HG03066 (cell line): ENCODE results near the gene EVA1C.
"Not testable (repeated sequence)": the region's sequence is repeated elsewhere in the genome, so short reads cannot be mapped to it uniquely, and the experiment has no call there.

Experiments used
- ATAC-seq: cut with Tn5 transposase; IDR thresholded peaks from one replicate; pipeline ENCODE4 v1.9.1; 2021; ENCODE audit warnings: low read depth; ENCODE audit not compliant: unreplicated experiment

The EVA1C gene

DNA sequence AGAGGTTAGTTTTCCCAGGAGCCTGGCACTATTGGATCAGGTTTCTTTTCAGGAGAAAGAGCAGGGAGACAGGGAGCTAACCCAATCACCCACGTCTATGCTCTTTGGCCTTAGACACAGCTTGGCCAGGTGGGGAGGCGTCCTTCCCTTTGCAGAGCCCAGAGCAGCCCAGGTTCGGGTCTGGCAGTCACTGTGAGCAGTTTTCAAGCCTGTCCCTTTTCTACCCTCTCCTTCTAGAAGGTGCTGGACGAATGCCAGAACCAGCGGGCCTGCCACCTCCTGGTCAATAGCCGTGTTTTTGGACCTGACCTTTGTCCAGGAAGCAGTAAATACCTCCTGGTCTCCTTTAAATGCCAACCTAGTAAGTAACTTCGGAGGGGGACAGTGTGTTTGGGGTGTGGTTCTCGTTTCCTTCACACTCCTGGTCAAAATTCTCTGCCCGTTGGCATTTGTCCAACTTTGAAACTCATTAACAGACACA is 44.9 kb downstream of the EVA1C start:
- ATAC-seq = no peak

DNA sequence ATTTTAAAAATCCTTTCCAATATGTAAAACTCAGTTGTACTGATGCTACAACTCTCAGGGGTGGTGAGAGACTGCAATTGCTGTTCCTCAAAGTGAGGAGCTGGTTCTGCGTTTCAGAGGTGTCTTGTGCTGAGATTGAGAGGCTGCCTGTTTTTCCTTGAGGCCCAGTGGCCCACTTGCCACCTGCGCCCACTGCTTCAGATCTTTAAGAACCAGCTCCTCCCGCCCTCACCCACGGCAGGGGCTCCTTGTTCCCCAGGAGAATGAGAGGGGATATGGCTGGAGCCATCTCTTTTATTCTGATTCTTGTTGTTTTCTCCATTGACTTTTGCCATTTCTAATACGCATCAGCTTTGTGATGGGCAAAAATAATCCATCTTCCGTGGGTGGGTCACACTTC is 45.5 kb downstream of the EVA1C start:
- ATAC-seq = no peak

DNA sequence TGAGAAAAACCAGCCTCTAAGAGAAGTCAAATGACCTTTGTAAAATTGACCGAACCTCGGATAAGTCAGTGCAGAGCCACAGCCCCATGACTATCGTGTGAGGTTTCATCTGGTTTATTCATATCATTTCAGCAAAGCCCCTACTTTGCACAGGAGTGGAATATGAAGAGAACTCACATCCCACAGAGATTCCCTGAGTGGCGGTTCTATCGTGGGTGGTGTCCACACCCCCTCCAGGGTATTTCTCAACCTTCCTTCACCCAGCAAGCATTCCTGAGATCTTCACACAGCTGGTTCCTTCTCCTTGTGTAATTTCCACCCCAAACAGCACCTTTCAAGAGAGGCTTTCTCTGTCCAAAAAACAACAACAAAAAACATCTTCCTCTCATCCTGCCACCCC is 47.5 kb downstream of the EVA1C start:
- ATAC-seq = no peak

DNA sequence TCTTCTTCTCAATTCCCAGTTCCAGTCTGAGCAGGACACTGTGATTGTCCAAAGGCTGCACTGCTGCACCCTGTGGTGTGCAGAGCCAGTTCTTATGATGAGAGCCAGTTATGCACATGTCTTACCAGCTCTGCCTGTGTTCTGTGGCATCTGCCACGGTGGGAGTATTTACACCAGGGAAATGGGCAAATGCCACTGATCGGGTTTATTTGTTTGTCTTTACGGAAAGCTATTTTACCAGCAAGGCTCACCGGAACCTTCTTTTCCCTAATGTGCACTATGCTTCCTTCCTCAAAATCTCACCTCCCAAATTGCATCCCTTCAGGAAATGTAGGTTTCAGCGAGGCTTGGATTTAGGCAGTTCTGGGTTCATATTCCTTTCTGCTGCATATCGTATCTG is 49.0 kb downstream of the EVA1C start:
- no peak for ATAC-seq

DNA sequence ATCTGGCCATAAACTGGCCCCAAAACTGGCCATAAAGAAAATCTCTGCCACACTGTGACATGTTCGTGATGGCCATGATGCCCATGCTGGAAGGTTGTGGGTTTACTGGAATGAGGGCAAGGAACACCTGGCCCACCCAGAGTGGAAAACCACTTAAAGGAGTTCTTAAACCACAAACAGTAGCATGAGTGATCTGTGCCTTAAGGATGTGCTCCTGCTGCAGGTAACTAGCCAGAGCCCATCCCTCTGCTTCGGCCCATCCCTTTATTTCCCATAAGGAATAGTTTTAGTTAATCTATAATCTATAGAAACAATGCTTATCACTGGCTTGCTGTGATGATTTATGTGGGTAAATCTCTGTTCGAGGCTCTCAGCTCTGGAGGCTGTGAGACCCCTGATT is 50.1 kb downstream of the EVA1C start:
- not testable (repeated sequence) for ATAC-seq

DNA sequence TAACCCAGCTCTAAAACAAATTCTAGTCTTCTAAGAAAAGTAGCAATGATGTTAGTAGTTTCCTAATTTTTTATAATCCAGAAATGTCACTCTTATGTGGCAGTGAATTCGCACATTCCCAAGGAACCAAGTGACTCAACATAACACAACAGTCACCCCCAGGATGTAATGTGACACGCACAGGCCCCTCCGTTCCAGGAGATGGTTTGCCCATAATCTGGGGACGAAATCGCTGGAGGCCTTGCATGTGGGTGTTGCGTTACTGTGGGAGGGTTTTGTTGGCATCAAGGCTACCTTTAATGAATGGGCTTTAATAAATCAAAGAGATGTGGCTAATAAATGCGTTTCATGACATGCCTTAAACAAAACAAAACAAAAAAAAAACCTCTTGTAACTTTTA is 50.9 kb downstream of the EVA1C start:
- ATAC-seq = no peak

DNA sequence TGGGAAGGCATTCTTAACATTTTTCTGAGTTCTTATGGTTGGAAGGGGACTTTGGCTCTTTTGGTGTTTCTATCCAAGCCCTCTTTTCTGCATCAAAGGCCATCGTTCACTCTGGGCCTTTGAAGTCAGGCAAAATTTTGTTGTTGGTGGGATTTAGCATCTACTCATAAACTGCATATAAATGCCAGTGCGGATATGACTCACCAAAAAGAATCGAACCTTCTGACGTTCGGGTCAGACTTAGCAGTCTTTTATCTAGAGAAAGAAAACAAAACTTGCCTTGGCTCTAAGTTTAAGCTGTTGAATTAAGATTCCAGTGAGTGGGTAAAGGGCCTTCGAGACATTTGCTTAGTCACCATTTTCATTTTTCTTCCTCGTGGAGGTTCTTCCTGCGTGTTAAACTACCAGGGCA is 51.4 kb downstream of the EVA1C start:
- no peak for ATAC-seq

DNA sequence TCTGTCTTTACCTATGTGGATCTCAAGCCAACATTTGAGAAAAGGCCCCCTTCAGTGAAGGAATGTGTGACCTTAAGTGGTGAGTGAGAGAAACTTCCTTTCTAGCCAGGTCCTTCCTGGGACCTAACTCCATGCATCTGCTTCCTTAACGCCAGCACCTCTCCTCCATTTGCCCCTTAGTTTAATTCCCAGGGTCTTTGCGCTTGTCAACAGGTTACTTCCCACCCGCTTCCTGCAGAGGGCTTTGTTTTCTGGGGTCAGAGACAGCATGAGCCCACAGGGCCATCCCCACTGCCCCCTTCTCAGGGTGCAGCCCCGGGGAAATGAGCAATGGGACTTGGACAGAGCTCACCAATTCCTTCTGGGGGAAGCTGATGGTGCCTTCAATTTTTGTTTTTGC is 54.8 kb downstream of the EVA1C start:
- no peak for ATAC-seq

DNA sequence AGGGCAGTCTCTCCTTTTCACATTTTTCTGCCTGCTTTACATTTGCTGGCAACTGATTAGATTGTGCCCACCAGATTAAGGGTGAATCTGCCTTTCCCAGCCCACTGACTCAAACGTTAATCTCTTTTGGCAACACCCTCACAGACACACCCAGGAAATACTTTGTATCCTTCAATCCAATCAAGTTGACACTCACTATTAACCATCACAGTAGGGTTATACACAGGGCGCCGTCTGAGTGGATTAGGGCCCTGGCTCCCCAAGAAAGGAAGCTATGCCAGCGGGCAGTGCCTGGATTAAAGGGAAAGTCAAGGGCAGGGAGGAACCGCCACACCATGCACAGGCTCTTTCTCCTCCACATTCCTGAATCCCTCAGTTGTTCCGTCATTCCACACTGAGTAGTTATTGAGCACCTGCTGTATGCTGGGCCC is 56.2 kb downstream of the EVA1C start:
- ATAC-seq = no peak

DNA sequence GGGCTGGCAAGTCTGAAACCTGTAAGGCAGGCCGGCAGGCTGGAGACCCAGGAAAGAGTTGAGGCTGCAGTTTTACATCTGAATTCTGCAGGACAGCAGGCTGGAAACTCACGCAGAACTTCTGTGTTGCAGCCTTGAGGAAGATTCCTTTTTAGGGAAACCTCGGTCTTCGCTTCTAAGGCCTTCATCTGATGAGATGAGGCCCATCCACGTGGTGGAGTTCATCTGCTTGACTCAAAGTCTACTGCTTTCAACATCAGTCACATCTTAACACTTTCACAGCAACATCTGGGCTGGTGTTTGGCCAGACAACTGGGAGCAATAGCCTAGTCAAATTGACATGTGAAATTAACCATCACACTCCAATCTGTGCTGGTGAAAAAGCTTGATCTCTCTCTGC is 57.1 kb downstream of the EVA1C start:
- ATAC-seq = no peak

DNA sequence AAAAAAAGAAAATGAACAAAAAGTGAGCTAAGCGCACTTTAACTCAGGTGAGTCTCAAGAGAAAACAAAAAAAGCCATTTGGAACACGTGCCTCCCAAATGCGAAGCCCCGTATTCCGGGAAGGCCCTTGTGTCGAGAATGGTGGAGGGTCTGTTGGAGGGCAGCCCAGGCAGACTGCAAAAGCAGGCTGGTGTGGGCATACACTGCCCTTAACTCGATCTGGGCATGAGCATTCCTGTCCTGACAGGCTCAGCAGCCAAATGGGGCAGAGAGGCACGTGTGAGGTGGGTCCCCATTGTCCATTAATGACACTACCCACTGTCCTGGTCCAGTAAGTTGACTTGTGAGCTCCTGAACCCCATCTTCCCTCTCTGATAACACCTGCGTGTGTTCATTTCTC is 57.7 kb downstream of the EVA1C start:
- ATAC-seq = no peak

DNA sequence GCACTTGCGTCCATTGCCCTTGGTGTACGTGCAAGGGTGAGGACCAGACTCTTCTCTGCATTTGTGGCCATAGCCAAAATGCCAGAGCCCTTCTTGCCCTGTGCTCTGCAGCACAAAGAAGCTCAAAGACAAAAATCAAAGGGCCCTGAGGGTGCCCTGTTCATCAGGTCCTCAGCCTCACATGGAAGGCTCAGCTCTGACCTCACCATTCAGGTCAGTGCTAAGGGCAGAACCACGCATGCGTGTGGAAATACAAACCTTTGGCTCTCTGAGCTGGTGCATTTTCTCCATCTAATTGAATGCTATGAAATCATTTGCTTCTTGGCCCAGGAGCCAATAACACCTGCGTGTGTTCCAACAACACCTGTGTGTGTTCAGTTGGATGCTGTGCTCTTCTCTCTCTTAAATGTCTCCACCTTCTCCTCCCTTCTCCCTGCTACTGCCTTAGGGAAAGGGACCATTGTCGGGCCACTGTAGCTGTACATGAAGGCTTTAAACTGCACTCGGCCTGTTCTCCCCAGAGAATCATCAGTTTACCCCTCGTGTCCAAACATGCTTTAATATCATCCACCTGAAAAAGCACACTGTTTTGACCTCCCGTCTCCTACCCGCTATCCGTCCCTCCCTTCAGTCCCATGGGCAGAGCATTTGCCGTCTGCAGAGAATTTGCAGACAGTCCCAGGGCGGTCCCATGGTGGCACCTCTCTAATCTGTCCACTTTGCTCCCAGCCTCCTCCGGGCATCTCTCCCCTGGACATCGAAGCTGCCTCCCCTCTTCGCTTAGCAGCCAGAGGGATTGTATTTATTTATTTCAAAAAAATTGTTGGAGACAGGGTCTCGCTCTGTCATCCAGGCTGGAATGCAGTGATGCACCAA is 60.6 kb downstream of the EVA1C start:
- no peak for ATAC-seq

DNA sequence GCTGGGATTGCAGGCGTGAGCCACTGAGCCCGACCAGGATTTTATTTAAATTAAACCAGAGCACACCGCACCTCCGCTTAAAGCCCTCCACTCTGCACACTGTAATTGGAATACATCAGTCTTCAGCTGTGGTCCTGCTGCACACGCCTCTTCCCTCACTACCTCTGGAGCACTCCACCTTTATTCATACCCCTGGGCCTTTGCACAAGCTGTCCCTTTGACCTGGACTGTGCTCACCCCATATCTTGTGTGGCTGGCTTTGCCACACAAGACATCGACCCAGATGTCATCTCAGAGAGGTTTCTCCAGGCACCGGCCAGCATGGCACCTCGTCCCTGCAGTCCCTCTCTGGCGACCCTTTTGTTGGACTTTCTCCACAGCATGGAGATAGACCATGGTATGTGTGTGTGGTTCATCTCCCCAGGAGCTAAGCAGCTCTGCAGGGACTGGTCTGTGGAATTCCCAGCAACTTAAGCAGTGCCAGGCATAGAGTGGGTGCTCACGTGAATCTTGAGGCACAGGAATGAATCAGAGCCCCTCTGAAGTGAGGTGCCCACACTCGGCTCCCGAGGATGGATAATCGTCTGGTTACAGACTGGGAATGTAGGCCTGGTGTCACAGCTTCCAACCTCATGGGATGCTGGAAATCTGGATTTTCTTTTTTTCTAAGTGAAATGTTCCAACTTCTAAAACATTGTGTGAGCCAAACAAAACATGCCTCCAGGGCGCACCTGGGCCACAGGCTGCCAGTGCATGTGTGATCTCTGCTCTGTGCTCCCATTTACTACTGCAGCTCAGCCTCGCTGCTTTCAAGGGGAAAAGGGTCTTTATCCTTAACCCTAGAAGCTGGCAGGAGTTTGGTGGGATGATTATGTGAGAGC is 61.9 kb downstream of the EVA1C start:
- ATAC-seq = no peak

DNA sequence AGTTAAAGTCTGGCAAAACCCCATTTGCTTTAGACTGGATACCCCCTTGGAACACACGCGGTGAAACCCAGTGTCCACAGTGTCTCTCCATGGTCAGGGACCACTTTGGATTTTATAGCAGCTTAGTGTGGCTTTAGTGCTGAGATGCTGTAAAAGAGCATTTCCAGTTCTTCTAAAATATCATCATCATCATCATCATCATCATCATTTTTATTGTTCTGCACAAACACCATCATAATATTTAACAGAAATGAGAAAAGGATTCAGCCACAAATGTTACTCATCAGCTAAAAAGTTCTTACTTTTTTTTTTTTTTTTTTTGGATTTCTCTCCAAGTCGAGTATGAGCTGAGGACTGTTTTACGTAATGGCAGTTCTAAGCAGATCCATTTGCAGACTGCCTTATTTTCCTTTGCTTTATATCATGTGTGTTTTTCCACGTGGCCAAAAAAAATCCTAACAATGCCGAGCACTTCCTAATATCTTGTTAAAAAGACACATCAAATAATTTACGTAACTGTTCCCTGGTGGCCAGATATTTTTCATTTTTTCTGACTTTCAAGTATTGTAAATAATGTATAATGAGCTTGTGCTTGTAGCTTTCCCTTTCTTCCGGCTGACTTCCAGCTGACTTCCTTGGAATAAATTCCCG is 62.8 kb downstream of the EVA1C start:
- ATAC-seq = no peak

DNA sequence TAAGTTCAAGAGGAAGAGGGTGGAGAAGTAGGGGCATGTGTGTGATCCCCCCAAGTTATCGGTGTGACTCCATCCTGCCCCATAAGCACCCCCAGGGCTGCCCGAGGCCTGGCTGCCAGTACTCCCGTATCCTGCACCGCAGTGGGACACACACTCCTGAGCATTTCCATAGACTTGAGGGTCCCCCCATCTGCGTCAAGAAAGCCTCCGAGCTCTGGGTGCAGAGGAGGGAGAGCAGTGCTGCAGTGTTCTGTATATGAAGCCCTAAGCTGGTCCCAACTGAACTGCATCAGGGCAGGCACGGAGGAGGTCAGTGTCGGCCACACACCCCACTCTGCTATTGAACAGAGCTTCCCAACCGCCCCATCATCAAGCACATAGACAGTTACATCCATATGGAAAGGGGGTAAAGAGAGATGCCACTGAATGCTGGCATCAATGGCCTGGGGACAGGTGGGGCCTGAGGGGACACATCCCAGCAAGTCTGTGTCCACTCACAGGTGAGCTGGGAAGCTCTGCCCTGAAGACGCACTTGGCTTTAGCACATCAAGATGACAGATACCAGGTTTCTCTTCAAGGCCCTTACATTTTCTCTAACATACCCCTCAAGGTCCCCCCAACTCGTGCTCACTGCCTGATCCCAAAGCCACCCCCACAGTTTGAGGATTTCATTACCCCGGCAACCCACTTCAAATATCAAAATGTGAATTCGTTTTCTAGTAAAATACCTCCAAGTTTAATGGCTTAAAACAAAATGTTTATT is 64.3 kb downstream of the EVA1C start:
- no peak for ATAC-seq

DNA sequence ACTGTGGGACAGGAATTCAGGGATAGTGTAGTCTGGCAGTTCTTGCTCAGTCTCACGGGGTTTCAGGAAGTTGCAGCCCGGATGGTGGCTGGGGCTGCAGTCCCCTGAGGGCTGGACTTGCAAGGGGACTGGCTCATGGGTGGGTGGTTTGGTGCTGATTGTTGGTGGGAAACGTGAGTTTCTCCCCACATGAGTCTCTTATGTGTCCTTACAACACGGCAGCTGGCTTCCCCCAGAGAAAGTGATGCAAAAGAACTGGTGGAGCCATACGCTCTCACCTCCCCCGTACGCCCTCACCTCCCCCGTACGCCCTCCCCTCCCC is 64.9 kb downstream of the EVA1C start:
- no peak for ATAC-seq

DNA sequence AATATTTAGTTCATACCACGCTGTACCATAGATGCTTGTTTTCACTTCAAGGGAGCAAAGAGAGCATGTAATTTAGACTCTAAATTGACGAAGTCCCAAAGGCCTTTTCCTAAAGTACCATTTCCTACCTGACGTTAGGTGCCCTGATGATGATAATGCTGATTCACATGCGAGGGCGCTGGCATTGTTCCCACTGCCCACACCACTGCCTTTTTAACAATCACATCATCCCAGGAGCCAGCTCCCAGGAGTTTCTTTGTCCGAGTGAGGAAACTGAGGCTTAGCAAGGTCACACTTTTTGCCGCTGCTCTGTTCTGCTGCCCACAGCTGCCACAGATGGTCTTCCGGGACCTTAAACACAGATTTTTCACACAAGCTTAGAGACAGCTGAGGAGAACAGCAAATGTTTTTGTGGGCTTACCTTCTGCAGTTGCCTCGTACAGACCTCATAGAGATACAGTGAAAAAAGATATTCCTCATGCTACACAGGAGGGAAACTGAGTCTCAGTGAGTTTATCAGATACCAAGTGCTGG is 69.4 kb downstream of the EVA1C start:
- ATAC-seq = no peak

DNA sequence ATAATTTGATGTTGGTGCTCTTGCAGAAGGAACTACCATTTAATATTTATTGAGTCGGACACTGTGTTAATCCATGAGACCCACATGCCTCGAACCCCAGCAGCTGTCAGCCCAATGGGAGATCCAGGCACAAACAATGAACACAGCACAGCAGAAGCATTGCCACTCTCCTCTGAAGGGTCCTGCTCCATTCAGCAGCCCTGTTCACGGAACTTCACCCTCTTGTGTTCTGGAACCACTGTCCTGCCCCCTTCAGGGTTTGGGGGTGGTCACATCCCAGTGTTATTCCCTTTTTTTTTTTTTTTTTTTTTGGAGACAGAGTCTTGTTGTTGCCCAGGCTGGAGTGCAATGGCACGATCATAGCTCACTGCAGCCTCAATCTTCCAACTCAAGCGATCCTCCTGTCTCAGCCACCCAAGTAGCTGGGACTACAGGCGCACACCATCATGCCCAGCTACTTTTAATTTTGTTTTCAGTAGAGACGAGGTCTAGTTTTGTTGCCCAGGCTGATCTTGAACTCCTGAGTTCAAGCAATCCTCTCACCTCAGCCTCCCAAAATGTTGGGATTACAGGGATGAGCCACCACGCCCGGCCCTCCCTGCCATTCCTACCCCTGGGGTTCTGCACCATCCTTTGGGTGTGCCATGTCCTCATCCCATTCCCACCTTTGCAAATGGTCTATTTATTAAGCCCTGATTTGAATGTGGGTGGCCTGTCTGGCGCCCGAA is 70.2 kb downstream of the EVA1C start:
- ATAC-seq = no peak

DNA sequence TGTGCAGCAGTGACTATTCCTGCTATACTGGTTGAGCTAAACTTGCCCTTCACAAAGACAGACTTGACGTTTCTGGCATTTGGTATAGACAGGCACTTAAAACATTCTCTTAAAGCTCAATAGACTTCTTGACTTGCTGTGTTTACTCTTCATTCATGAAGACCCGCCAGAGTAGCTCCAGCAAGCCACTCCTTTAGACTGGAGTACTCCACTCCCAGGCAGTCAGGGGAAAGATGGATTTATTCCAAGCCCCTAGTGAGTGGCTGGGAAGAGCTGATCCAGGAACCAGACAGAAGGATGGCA is 70.7 kb downstream of the EVA1C start:
- ATAC-seq = no peak
